Choroid plexus epithelial cell (primary cell): ENCODE measurements around the gene SPHK2.

ENCODE experiments used
- DNase-seq: peaks from one replicate; pipeline ENCODE4 v3.0.0-alpha.2; 2010; ENCODE audit warnings: low read depth
- H3K4me3 ChIP-seq: 2 replicates; pipeline ENCODE4 v1.5.1; 2011; ENCODE audit warnings: low read depth, mild to moderate bottlenecking, control low read depth, low read length, moderate library complexity
- CTCF ChIP-seq: conservative IDR thresholded peaks from 2 replicates; pipeline ENCODE4 v1.5.1; 2011; ENCODE audit warnings: low read depth, mild to moderate bottlenecking, control low read depth, inconsistent platforms, low read length, moderate library complexity

The SPHK2 gene

GRCh38 chr19:48634036-48634342 lies 14.7 kb downstream of the SPHK2 start:
- no peak for DNase-seq
- H3K4me3 ChIP-seq = peak overlapping the region; percentile 30
- TF ChIP-seq CTCF = no peak

- peak overlapping the region; percentile 30 for H3K4me3 ChIP-seq
- no peak for TF ChIP-seq CTCF
- peak; percentile 98 for DNase-seq
Observed at GRCh38 chr19:48634424-48635262, 15.3 kb downstream of the SPHK2 start.

GRCh38 chr19:48635263-48635965 lies 16.1 kb downstream of the SPHK2 start:
- no peak for TF ChIP-seq CTCF

GRCh38 chr19:48635966-48636858 lies 16.9 kb downstream of the SPHK2 start:
- peak overlapping the region; percentile 61 for H3K4me3 ChIP-seq
- DNase-seq = no peak
- TF ChIP-seq CTCF = no peak

More at GRCh38 chr19:48635263-48635965, 16.1 kb downstream of the SPHK2 start:
- H3K4me3 ChIP-seq = peak overlapping the region; percentile 61
- DNase-seq = no peak

GRCh38 chr19:48636859-48637448 lies 17.6 kb downstream of the SPHK2 start, which contains the start of gene DBP:
Gene DBP, minus strand, starts transcription at chr19:48637379. Its CDS starts 385 bp downstream, at chr19:48636994.
- peak; percentile 6 for TF ChIP-seq CTCF

GRCh38 chr19:48637449-48637947 lies 18.2 kb downstream of the SPHK2 start:
- TF ChIP-seq CTCF = no peak
- H3K4me3 ChIP-seq = peak overlapping the region; percentile 61
- peak; percentile 100 for DNase-seq

More at GRCh38 chr19:48636859-48637448, 17.6 kb downstream of the SPHK2 start, which contains the start of gene DBP:
- no peak for DNase-seq
- H3K4me3 ChIP-seq = peak within 1 kb of the TSS; percentile 61
